CMK (cell line): ENCODE results near the gene PPCDC.

ENCODE experiments used
- DNase-seq: peaks from one replicate; pipeline ENCODE4 v3.0.0-alpha.2; 2010; ENCODE audit warnings: low read depth

The PPCDC gene

GRCh38 chr15:75016431-75016830, 7.0 kb upstream of the PPCDC start:
- no peak for DNase-seq

DNA sequence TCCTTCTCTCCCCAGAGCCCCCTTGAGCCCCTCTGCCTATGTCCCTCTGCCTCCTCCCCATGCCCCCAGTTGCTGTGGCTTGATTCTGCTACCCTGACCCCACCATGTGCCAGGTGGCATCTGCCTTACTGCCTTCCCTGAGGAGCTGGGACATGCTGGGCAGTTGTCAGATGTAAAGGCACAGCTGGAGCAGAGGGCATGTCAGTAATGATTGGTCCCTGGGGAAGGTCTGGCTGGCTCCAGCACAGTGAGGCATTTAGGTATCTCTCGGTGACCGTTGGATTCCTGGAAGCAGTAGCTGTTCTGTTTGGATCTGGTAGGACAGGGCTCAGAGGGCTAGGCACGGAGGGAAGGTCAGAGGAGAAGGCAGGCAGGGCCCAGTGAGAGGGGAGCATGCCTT, 3.5 kb upstream of the PPCDC start:
- DNase-seq = no peak

DNA sequence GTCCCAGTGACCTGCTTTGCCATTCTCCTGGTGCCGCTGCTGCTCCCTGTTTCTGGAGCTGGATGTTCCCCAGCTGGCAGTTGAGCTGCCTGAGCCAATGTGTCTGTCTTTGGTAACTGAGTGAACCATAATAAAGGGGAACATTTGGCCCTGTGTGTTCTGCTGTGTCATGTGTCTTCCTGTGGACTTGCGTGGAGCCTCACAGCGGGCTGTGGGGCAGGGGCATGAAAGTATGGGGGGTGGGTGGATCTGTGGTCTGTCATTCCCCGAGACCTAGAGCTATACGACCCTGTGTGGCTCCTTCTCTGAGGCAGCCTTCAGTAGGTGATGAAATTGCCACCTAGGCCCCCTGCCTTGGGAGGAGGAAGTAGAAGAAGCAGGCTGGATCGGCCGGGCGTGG, 2.0 kb upstream of the PPCDC start:
- no peak for DNase-seq

DNA sequence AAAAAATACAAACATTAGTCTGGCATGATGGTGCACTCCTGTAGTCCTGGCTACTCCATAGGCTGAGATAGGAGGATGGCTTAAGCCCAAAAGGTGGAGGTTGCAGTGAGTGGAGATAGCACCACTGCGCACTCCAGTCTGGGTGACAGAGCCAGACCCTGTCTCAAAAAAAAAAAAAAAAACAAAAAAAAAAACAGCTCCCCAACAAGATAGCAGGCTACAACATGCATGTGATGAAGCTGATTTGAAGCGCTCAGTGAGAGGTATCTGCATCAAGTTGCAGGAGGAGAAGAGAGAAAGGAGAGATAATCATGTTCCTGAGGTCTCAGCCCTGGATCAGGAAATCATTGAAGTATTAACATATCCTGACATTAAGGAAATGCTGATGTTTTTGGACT, 608 bp upstream of the PPCDC start:
- DNase-seq = no peak

GRCh38 chr15:75023872-75024636, 664 bp downstream of the PPCDC start:
- DNase-seq = peak; percentile 39

- no peak for DNase-seq
Observed at GRCh38 chr15:75025107-75025506, 1.7 kb downstream of the PPCDC start.

- no peak for DNase-seq
Observed at GRCh38 chr15:75025548-75026260, 2.3 kb downstream of the PPCDC start.

GRCh38 chr15:75027551-75027950, 4.2 kb downstream of the PPCDC start:
- DNase-seq = no peak

DNA sequence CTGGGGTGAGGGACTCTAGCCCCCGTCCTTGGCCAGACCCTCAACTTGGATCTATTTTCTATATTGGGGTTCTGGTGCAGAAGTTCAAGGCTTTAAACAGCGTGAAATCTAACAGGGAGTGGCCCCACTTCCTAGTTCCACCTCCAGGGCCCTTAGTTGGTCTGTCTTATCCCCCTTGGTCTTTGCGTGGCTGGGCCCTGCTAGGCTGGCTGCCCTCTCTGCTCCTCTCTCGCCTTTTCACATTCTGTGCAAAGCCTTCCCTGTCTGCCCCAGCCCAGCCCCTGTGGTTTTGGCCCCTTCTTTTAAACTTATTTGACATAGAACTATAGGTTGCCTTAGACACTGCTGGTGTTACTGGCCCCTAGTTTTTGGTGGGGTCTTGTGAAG, 5.6 kb downstream of the PPCDC start:
- peak; percentile 30 for DNase-seq

DNA sequence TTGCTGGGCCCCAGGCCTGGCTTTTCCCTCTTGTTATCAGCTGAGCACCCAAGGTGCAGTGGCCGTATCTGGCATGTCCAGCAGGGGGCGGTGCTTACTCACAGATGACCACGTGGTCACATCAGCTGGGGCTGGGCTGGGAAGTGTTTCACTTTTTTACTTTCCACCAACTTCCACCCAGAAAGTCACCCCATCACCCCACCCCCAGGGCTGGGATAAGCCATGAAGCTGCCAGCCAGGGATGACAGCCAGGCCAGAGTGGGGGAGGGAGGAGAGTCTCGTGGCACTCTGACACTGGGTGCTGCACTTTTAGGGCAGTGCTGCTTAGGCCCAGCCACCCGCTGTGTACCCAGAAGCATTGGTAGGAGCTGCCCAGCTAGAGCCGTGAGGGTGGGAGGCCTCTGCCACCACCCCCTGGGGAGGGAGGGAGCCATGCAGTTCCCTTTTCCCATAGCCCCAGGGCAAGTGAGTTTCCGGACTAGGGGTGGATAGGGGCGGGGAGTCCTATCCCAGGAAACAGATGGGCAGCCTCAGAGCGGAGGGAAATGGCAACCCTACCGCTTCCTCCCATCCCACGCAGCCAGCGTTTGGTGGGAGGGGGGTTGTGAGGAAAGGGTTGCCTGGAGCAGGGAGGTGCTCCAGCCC, 6.1 kb downstream of the PPCDC start:
- peak; percentile 99 for DNase-seq

GRCh38 chr15:75030023-75030413, 6.6 kb downstream of the PPCDC start:
- DNase-seq = no peak

- DNase-seq = no peak
Observed at GRCh38 chr15:75030424-75030823, 7.0 kb downstream of the PPCDC start.

- DNase-seq = no peak
Observed at GRCh38 chr15:75031848-75032247, 8.5 kb downstream of the PPCDC start.

DNA sequence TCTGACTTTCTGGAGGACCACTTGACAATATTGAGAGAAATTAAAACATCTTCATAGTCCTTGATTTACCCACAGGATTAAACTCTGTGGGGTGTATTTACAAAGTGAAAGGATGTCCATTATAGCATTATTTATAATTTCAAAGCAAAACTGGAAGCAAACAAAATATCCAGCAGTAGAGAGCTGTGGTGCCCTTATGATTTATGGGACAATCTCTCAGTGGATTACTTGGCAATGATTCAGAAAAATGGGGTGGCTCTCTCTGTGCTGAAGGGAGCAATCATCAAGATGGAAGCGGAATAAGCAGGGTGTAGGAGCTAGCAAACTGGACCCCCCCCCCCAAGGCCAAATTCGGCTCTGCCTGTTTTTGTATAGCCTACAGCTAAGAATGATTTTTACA, 9.0 kb downstream of the PPCDC start:
- DNase-seq = no peak

DNA sequence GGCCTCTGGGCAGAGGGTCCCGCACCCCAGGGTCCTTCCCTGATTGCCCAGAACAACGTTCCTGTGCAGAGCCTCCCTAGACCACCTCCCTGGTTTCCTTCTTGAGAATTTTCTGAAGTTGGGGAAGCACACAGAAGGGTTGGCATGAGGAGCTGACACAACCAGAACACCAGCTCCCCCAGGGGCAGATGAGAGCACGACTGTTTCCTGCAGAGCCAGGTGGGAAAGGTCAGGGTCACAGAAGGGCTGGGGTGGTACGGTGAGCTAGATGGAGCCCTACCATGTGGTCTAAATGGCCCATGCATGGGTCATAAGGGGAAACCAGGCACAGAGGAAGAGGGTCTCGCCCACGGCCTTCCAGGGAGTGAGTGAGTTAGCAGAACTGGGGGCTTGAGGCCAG, 10.4 kb downstream of the PPCDC start:
- no peak for DNase-seq

- no peak for DNase-seq
Observed at GRCh38 chr15:75034615-75035014, 11.2 kb downstream of the PPCDC start.

DNA sequence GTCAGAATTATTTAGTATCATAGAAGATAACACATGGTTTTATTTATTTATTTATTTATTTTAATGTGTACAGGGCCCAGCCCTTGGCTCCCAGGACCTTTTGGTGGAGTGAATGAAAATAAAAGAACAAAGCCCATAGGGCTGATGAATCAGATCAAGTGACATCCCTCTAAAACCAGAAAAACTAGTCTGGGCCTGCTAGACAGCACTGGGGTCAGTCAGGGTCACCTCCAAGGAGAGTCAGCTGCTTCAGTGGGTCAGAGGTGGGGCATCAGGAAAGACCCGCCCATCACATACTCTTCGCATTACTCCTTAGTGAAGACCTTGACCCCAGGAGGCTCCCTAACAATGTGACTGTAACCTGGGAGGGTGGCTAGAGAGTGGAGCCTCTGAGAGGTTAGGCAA, 12.8 kb downstream of the PPCDC start:
- DNase-seq = no peak

DNA sequence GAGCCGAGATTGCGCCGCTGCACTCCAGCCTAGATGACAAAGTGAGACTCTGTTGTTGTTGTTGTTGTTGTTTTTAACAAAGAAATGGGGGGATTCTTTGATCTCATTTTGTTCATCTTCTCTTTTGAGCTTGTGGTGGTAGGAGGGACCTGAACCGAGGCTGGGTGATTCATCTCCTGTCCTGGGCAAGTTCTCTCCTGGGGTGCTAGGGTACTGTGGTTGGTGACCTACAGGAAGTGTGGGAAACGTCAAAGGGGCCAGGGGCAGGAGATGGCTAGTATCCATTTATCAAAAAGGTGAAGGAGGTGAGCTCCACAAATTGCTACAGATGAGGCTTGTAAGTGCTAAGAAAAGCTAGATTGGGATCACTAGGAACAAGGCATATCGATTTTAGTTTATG, 14.3 kb downstream of the PPCDC start:
- no peak for DNase-seq

GRCh38 chr15:75038231-75038630, 14.8 kb downstream of the PPCDC start:
- DNase-seq = no peak

DNA sequence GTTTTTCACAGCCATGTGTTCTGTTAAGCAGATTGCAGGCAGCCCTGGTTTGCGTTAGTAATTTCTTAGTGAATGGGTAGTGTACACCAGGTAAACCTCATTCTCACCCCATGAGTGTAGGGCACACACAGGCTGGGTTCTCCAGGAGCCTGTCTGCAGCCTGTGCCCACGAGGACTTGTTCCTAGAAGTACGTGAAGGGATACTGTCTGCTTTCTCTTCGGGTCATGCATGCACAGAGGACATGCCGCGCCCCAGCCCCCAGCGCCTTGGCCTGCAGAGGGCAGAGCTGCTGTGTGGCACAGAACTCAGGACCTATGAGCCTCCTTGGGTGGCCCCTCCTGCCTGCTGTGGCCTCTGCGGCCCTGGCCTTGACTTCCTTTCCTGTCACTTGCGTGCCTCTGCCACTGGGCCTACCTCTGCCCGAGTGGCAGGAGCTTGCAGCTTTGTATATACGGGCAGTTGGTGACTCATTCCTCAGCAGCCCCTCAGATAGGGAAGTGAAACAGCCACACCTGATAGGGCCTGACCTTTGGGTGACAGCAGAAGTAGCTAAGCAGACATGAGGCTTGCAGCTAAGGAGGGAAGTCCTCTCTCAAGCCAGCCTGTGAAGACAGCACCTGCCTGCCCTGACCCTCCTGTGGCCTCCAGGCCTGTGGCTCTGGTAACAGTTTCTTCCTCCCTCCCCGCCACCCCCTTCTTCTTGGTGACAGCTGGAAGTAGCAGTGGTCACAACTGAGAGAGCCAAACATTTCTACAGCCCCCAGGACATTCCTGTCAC, 19.5 kb downstream of the PPCDC start:
- peak; percentile 98 for DNase-seq

GRCh38 chr15:75043509-75044257, 20.3 kb downstream of the PPCDC start:
- DNase-seq = peak; percentile 94
